Gastrocnemius medialis (tissue), 4 donors: ENCODE measurements around the gene NT5DC2. TPM values are rescaled to one million over a fixed set of nuclear protein-coding genes. Genes with fewer than 3 reads are reported as not detected.

Experiments used
- ATAC-seq, 2 donors: fragments of 150-250 bp; one replicate each; pipeline ENCODE4 v1.9.1; 2016
- DNase-seq, 2 donors: peaks; one replicate each; pipeline ENCODE4 v3.0.0-alpha.2; 2019
- H3K27ac ChIP-seq, 4 donors: fragments of 200-600 bp; sonication (generic); 1 replicate in 1 of 4; 2 replicates in 3 of 4; pipeline ENCODE4 v1.5.1; 2016 to 2018; ENCODE audit warnings: mild to moderate bottlenecking in 2 of 4, moderate library complexity in 1 of 4
- H3K27me3 ChIP-seq, 3 donors: fragments of 200-600 bp; sonication (generic) in 2 of 3; 1 replicate in 1 of 3; 2 replicates in 2 of 3; pipeline versions ENCODE4 v1.5.1 to v1.6.0; 2016 to 2019; ENCODE audit warnings: mild to moderate bottlenecking in 1 of 3, moderate library complexity in 1 of 3
- H3K36me3 ChIP-seq, 2 donors: fragments of 200-600 bp; sonication (generic) in 1 of 2; one replicate each; pipeline ENCODE4 v1.5.1; 2017 to 2018
- H3K4me1 ChIP-seq, 2 donors: fragments of 200-600 bp; sonication (generic) in 1 of 2; one replicate each; pipeline ENCODE4 v1.5.1; 2016 to 2017; ENCODE audit warnings: mild to moderate bottlenecking in 2 of 2
- H3K4me3 ChIP-seq, 4 donors: fragments of 200-600 bp; sonication (generic) in 3 of 4; 1 replicate in 1 of 4; 2 replicates in 3 of 4; pipeline ENCODE4 v1.5.1; 2016 to 2019; ENCODE audit warnings: mild to moderate bottlenecking in 2 of 4
- H3K9me3 ChIP-seq, 3 donors: fragments of 200-600 bp; sonication (generic) in 2 of 3; 1 replicate in 1 of 3; 2 replicates in 2 of 3; pipeline ENCODE4 v1.5.1; 2016 to 2019
- POLR2A ChIP-seq, 2 donors: fragments of 450-650 bp; IDR thresholded peaks; one replicate each; pipeline ENCODE4 v1.6.1; 2017; ENCODE audit warnings: antibody characterized with exemption in 2 of 2, mild to moderate bottlenecking in 2 of 2, moderate library complexity in 2 of 2
- in situ Hi-C, 4 donors: fragments of 200-750 bp; cut with MboI; loops; one replicate each; pipeline versions ENCODE4 v1.15.0 to v1.8.0; 2017; ENCODE audit warnings: low sequenced_read_pairs in 4 of 4
- intact Hi-C: fragments of 100-400 bp; cut with DNase I; formaldehyde crosslinking; loops from one replicate; pipeline ENCODE4 v1.15.1; 2023; ENCODE audit warnings: low total_unique reads
- total RNA-seq, 4 donors: library from RNA; depleted of rRNA; stranded (reverse); fragments of >200 nt; gene quantifications; one replicate each; pipeline versions ENCODE4 v1.1.0 to v1.2.3, GENCODE V29; 2016
- TF ChIP-seq, protein P1 (sequence below), 5 experiments: fragments of 450-650 bp in 3 of 5; fragments of 200-600 bp in 2 of 5; sonication (generic) in 2 of 5; IDR thresholded peaks in 4 of 5; conservative IDR thresholded peaks in 1 of 5; 1 replicate in 4 of 5; 2 replicates in 1 of 5; pipeline ENCODE4 v1.5.1; 2016 to 2019; ENCODE audit warnings: antibody characterized with exemption in 5 of 5, mild to moderate bottlenecking in 3 of 5, moderate library complexity in 3 of 5

NT5DC2 gene
- total RNA-seq, 4 donors from 2014 or later = 4.4 to 14.7 (median 8.1) TPM

DNA sequence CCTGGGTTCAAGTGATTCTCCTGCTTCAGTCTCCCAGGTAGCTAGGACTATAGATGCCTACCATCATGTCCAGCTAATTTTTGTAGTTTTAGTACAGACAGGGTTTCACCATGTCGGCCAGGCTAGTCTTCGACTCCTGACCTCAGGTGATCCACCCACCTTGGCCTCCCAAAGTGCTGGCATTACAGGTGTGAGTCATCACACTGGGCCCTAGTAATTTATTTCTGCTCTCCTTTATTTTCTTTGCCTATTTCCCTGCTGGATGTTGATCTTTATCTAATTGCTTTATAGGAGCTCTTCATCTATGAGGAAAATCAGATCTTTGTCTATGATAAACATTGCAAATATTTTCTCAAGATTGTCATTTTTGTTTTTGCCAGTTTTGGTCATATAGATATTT is 34.4 kb upstream of the NT5DC2 start:
- Histone ChIP-seq H3K27me3 (no peaks in the 10 kb centered on the region), H3K36me3 (peaks cover 7 to 33% of the 10 kb centered on the region in 2 donors), H3K4me1 (peaks cover 0 to 4% of the 10 kb centered on the region in 2 donors), H3K27ac (no peak overlapping the region), H3K9me3 (no peaks in the 10 kb centered on the region), H3K4me3 (no peak overlapping the region)
- ATAC-seq (no peak), DNase-seq (no peak)
- intact Hi-C loops = no loop called here
- TF ChIP-seq POLR2A (IDR thresholded peaks at IDR 0.05) = no peak
- TF ChIP-seq, protein P1, sequence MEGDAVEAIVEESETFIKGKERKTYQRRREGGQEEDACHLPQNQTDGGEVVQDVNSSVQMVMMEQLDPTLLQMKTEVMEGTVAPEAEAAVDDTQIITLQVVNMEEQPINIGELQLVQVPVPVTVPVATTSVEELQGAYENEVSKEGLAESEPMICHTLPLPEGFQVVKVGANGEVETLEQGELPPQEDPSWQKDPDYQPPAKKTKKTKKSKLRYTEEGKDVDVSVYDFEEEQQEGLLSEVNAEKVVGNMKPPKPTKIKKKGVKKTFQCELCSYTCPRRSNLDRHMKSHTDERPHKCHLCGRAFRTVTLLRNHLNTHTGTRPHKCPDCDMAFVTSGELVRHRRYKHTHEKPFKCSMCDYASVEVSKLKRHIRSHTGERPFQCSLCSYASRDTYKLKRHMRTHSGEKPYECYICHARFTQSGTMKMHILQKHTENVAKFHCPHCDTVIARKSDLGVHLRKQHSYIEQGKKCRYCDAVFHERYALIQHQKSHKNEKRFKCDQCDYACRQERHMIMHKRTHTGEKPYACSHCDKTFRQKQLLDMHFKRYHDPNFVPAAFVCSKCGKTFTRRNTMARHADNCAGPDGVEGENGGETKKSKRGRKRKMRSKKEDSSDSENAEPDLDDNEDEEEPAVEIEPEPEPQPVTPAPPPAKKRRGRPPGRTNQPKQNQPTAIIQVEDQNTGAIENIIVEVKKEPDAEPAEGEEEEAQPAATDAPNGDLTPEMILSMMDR (IDR thresholded peaks at IDR 0.05 in 4 of 5, conservative IDR thresholded peaks at IDR 0.05 in 1 of 5) = no peak
- in situ Hi-C loops = no loop called here

DNA sequence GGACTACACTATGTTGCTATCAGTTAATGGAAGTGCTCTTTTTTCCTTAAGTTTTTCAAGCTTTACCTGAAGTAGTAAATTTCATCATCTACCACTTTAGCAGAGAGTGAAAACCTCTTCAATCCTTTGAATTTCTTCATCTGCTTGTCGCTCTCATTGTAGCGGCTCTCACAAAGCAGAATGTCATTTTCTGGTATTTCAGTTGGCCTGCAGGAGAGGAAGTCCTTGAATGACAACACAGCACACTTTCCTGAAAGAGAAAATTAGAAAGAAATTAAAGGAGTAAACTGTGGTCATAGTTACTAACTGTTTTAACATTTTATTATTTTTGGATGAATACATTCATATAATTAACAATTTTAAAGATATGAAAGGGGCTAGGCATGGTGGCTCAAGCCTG is 30.3 kb upstream of the NT5DC2 start:
- Histone ChIP-seq H3K36me3 (peaks cover 7 to 60% of the 10 kb centered on the region in 2 donors), H3K9me3 (no peaks in the 10 kb centered on the region), H3K27ac (no peak overlapping the region), H3K4me3 (no peak overlapping the region), H3K4me1 (no peaks in the 10 kb centered on the region), H3K27me3 (no peaks in the 10 kb centered on the region)
- DNase-seq = no peak
- ATAC-seq = no peak
- TF ChIP-seq, protein P1 (IDR thresholded peaks at IDR 0.05 in 4 of 5, conservative IDR thresholded peaks at IDR 0.05 in 1 of 5) = no peak
- TF ChIP-seq POLR2A (IDR thresholded peaks at IDR 0.05) = no peak
- in situ Hi-C loops = no loop called here
- intact Hi-C loops = no loop called here

DNA sequence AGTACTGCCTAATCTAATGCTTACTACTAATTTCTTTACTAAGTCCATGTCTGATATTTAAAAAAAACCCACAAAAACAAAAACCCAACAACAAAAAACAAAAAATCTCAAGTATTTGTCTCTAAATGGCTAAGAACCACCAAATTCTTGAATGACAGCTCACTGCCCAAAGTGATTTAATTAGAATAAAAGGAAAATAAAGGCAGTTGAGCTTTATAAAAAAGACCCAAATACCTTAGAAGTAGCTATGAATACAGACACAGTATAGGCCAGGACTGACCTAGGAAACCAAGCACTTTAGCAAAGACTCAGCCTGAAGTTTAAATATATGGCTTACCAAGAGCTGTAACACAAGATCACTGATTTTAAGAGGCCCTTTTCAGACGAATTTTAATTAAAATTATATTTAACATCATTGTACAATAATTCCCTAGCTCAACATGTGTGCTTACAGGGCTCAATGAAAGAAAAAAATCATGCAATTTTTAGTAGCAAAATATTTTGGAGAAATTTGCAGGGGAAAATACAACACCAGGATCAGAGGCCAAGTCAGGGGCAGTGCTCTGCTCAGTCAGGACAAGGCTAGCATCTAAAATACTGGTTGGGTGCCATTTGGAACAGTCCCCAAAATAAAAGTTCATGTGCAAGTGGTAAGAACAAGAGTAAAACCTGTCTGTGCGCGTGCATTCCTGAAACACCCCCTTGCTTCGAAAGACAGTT is 27.5 kb upstream of the NT5DC2 start:
- Histone ChIP-seq H3K36me3 (peaks cover 7 to 74% of the 10 kb centered on the region in 2 donors), H3K27ac (no peak overlapping the region), H3K27me3 (no peaks in the 10 kb centered on the region), H3K9me3 (no peaks in the 10 kb centered on the region), H3K4me1 (no peaks in the 10 kb centered on the region), H3K4me3 (no peak overlapping the region)
- intact Hi-C loops (no loop called here), in situ Hi-C loops (no loop called here)
- ATAC-seq (no peak), DNase-seq (no peak)
- TF ChIP-seq, protein P1 (IDR thresholded peaks at IDR 0.05 in 4 of 5, conservative IDR thresholded peaks at IDR 0.05 in 1 of 5) = no peak
- TF ChIP-seq POLR2A (IDR thresholded peaks at IDR 0.05) = no peak

DNA sequence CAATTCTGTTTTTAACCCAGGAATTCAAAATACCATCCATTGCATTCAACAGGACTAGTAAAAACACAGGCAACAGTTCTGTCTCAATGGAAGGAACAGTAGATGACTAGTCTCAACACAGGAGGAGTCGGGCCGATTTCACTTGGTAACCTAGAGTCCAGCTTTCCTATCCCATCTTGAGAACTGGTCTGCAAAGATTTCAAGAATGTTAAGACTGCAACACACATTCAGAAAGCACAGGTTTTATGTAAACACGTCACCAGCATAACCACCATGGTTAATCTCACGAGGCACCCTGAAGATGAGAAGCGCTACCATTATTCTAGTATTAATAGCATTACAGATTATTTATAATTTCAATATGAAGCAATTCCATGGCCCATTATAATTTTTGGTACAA is 24.8 kb upstream of the NT5DC2 start:
- no peak for TF ChIP-seq POLR2A (IDR thresholded peaks at IDR 0.05)
- TF ChIP-seq, protein P1 (IDR thresholded peaks at IDR 0.05 in 4 of 5, conservative IDR thresholded peaks at IDR 0.05 in 1 of 5) = no peak
- Histone ChIP-seq H3K27ac (no peak overlapping the region), H3K36me3 (peaks cover under 1 to 75% of the 10 kb centered on the region in 2 donors), H3K4me3 (no peak overlapping the region), H3K4me1 (peaks cover 0 to 6% of the 10 kb centered on the region in 2 donors), H3K27me3 (no peaks in the 10 kb centered on the region), H3K9me3 (no peaks in the 10 kb centered on the region)
- intact Hi-C loops (no loop called here), in situ Hi-C loops (no loop called here)
- ATAC-seq = no peak
- DNase-seq = no peak
